Kidney epithelial cell (primary cell): ENCODE data around the gene PRUNE2. TPM values are rescaled to one million over a fixed set of nuclear protein-coding genes. Genes with fewer than 3 reads are reported as not detected.

Experiments
- DNase-seq: peaks from one replicate; pipeline ENCODE4 v3.0.0-alpha.2; 2010; ENCODE audit warnings: low read depth
- H3K27me3 ChIP-seq: 2 replicates; pipeline ENCODE4 v1.6.0; 2011; ENCODE audit warnings: low read length; ENCODE audit not compliant: control insufficient read depth, insufficient read depth
- H3K36me3 ChIP-seq: 2 replicates; pipeline ENCODE4 v1.5.1; 2011; ENCODE audit warnings: low read length; ENCODE audit not compliant: control insufficient read depth, insufficient read depth
- H3K4me3 ChIP-seq: 2 replicates; pipeline ENCODE4 v1.5.1; 2011; ENCODE audit warnings: low read depth, mild to moderate bottlenecking, control low read depth, low read length
- CTCF ChIP-seq: IDR thresholded peaks from 2 replicates; pipeline ENCODE4 v1.5.1; 2011; ENCODE audit warnings: mild to moderate bottlenecking, moderate library complexity, low read length, control low read depth, inconsistent platforms; ENCODE audit not compliant: insufficient read depth, poor library complexity, severe bottlenecking
- total RNA-seq: library from RNA; depleted of rRNA; stranded (reverse); fragments of >200 nt; gene quantifications from 2 replicates; pipeline ENCODE4 v1.2.3, GENCODE V29; 2015

The PRUNE2 gene
- total RNA-seq, 1 donor from 2014 or later: 1.0 TPM

DNA sequence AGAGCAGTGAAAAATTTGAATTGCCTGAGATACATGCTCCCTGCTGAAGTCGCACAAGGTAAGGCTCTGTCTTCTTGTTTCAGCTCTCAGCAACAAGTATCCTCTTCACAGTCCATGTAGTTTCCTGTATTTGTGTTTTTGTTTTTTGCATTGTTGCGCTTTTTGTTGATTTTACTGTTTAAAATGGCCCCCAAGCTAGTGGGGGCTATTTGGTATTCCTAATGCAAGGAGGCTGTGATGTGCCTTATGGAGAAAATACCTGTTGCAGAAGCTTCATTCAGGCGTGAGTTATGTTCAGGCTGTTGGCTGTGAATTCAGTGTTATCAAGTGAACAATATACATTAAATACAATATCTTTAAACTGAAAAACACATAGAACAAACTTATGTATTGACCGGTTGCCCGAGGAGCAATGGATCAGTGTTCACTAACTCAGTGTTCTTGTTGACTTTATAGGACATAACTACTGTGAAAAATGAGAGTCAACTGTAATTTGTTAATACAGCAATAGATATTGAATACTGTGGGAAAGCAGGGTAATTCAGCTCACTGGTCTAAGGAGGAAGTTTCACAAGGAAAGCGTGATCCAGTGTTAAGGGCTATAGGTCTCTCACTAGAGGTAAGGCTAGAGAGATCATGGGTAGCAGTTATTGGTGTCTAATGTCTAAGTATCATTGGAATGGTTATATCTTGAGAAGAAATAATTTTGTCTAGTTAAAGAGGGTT, 296.5 kb downstream of the PRUNE2 start:
- Histone ChIP-seq H3K4me3 (no peak overlapping the region), H3K36me3 (no peaks in the 10 kb centered on the region), H3K27me3 (peaks cover 2% of the 10 kb centered on the region)
- no peak for TF ChIP-seq CTCF
- no peak for DNase-seq

- Histone ChIP-seq H3K4me3 (no peak overlapping the region), H3K27me3 (peaks cover 2% of the 10 kb centered on the region), H3K36me3 (no peaks in the 10 kb centered on the region)
- no peak for TF ChIP-seq CTCF
- no peak for DNase-seq
These were observed 297.2 kb downstream of the PRUNE2 start for GRCh38 chr9:76608575-76609273.

DNA sequence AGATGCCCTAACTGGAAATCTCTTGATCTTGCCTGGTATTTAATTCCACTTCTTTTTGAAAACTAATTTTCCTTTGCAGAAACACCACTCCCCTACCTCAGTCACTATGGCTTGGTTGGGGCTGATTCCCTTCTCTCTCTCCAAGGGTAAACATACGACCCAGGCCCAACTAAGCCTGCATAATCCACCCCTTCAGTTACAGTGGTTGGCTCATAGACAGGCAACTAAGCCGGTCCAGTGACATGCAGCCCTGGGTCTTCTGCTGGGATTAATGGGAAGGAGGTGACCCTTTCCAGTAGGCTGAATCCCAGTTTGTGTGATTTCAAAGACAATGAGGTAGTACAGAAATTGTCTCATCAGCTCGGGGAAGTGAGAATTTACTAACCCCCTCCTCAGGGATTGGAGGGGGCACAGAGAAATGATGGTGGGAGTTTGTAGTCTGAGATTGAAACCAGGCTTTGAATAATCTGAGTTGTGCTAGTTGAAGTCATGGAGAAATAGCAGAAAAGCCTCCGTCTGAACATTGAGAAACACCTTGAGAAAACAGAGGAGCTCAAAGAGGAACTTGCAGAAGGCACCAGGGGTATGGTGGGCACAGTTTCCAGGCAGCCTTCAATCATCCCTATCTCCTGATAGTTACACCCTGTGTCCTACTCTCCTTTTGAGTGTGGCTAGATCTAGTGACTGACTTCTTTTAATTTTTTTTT, 298.0 kb downstream of the PRUNE2 start:
- TF ChIP-seq CTCF: no peak
- DNase-seq: no peak
- H3K4me3 ChIP-seq: no peak overlapping the region
- H3K27me3 ChIP-seq: peaks cover 2% of the 10 kb centered on the region
- H3K36me3 ChIP-seq: no peaks in the 10 kb centered on the region

- TF ChIP-seq CTCF: no peak
- no peak for DNase-seq
- no peak overlapping the region for H3K4me3 ChIP-seq
- H3K36me3 ChIP-seq: no peaks in the 10 kb centered on the region
- H3K27me3 ChIP-seq: peaks cover 2% of the 10 kb centered on the region
These were observed 300.5 kb downstream of the PRUNE2 start for GRCh38 chr9:76605321-76605900.

GRCh38 chr9:76603931-76604570, 301.9 kb downstream of the PRUNE2 start:
- Histone ChIP-seq H3K4me3 (no peak overlapping the region), H3K27me3 (peaks cover 2% of the 10 kb centered on the region), H3K36me3 (no peaks in the 10 kb centered on the region)
- TF ChIP-seq CTCF: no peak
- DNase-seq: no peak
